ENCODE data around the gene SLC19A3.
"Not testable (repeated sequence)": the region's sequence is repeated elsewhere in the genome, so short reads cannot be mapped to it uniquely, and the experiment has no call there.

SLC19A3 gene

DNA sequence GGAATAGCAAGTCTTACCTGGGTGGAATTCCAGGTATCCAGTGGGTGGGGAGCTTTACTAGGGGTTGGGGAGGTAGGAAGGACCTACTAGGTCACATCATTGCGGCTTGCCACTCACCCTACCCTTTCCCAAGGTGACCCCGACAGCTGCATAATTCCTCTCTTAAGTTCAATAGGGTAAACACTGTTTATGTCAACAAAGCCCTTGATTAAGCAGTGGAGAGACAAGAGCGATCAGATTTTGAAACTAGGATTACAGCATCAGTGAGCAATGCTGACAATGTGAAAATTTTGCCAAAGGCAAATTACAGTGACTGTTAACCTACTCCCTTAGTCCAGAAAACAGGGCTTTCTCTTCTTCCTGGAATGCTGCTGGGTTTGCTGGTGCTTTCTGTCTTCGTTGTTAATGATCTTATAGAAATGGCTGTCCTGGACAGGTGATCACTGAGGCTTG lies 14.5 kb downstream of the SLC19A3 start:
- no peak for DNase-seq (ENCODE audit: low read depth)

DNA sequence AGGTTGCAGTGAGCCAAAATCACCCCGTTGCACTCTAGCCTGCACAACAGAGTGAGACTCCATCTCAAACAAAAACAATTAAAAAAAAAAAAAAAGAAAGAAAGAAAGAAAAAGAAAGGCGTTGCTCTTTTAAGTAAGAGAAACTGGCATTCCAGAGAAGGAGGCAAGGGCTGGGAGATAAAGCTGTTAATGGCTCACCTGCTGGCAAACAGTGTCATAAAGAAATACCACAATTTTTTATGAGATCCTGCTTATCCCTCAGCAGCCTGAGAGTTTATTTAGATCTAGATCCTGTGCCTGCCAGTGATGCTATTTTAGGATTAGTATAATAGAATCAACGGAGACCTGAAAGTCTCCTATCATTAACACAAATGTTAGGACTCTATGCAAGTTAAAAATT lies 16.3 kb downstream of the SLC19A3 start:
- no peak for DNase-seq (ENCODE audit: low read depth)

DNA sequence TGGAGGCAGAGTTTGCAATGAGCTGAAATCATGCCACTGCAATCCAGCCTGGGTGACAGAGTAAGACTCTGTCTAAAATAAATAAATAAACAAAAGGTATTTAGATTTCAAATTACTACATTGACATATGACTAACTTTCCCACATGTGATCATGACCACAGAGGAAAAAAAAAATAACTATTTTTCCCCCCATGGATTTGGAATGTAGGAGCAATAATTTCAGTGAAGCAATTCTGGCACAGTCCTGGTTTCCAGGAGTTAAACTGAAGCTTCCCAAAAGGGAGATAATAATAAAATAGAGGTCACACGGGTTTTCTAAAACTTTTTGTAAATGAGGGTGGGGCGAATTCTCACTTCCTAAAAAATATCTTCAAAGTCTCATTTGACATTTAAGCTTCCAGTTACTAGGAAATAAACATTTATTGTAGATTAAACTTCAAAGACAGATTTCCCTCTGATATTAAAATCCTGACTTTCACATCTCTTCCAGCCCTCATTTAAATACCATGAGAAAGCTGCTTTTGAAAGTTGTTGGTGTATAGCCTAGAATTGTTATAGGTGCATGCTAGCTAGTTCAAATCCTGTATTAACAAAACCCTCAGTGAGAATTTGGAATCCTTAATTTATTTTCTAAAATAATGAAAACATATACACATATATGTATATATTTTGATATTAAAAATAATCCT lies 20.7 kb downstream of the SLC19A3 start:
- DNase-seq (ENCODE audit: low read depth), result no peak

DNA sequence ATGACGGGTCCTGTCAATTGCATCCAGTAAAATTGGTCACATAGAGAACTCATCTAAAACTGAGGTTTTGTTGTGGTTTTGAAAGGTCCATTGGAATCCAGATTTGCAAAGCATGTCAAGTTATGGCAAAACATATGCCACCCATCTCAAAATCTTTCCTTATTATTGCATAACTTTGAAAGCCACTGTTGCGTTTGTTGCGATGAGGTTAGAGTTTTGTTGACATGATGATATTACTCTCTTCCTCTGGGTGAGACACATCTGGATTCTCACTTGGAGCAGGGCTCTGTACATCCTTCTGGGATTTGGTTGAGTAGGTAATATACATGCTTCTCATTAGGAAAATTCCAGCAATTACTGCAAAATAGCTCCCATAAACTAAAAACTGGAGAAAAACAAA lies 30.6 kb downstream of the SLC19A3 start:
- DNase-seq (ENCODE audit: low read depth), result no peak

- no peak for DNase-seq (ENCODE audit: low read depth)
Measured at GRCh38 chr2:227684258-227684657, 33.6 kb downstream of the SLC19A3 start.

GRCh38 chr2:227677928-227678327 lies 39.9 kb downstream of the SLC19A3 start:
- DNase-seq (ENCODE audit: low read depth), result no peak

GRCh38 chr2:227674485-227674884 lies 43.3 kb downstream of the SLC19A3 start:
- no peak for DNase-seq (ENCODE audit: low read depth)

- not testable (repeated sequence) for DNase-seq (ENCODE audit: low read depth)
Measured at GRCh38 chr2:227673620-227674019, 44.2 kb downstream of the SLC19A3 start.

GRCh38 chr2:227671170-227671905 lies 46.5 kb downstream of the SLC19A3 start:
- no peak for DNase-seq (ENCODE audit: low read depth)

DNA sequence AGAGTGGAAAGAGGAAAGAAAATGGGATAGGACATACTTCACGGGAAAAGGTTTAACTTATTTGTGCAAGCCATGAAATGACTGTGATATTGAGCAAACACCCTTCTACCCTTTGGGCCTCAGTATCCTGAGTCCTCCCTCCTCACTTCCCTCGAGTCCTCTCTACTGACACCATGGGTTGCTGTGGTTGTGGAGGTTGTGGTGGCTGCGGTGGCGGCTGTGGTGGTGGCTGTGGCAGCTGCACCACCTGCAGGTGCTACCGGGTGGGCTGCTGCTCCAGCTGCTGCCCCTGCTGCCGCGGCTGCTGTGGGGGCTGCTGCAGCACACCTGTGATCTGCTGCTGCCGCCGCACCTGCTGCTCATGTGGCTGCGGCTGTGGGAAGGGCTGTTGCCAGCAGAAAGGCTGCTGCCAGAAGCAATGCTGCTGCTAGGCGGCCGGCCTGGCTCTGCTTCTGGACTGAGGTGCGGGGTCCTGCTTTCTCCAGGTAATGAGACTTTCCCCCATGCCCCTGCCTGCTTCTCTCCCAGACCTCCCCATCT lies 51.1 kb downstream of the SLC19A3 start, which contains the start of gene SCYGR5:
TSS of gene SCYGR5 (plus strand) at position 174 of the 540 bp plus-strand sequence. CDS start at position 174, 0 bp downstream.
- not testable (repeated sequence) for DNase-seq (ENCODE audit: low read depth)

- DNase-seq (ENCODE audit: low read depth), result no peak
Measured at GRCh38 chr2:227665189-227665940, 52.5 kb downstream of the SLC19A3 start.

DNA sequence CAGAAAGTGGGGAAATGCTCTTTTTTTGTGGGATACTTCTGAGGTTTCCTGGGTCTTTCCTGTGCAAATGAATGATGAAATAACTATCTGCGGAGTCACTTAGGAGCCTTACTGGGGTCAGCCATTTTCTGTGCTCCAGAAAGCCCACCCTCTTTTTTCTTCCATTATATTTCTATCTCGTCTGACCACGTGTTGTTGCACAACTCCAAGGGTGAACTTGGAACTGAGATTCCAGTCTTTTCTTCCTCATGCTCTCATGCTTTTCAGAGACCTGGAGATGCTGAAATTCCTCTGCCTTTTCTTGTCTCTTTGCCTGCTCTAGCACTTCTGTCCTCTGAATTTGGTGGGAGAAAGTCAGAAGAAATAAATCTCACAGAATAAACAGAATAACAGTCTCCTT lies 56.0 kb downstream of the SLC19A3 start:
- no peak for DNase-seq (ENCODE audit: low read depth)

GRCh38 chr2:227661025-227661649 lies 56.7 kb downstream of the SLC19A3 start:
- no peak for DNase-seq (ENCODE audit: low read depth)

- DNase-seq (ENCODE audit: low read depth), result no peak
Measured at GRCh38 chr2:227657199-227657845, 60.5 kb downstream of the SLC19A3 start.

DNA sequence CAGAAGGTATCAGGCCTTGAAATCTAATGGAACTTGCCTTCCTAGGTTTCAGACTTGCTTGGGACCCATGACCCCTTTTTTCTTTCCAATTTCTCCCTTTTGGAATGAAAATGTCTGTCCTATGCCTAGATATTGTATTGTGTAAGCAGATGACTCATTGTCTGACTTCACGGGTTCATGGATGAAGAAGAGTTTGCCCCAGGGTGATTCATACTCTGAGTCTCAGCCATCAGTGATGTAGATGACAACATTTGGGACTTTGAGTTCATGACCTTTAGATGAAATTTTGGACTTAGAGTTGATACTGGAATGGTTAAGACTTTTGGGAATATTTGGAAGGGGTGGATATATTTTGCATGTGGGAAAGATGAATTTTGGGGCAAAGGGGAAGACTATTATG lies 62.4 kb downstream of the SLC19A3 start:
- no peak for DNase-seq (ENCODE audit: low read depth)

- DNase-seq (ENCODE audit: low read depth), result no peak
Measured at GRCh38 chr2:227654426-227654825, 63.4 kb downstream of the SLC19A3 start.

DNA sequence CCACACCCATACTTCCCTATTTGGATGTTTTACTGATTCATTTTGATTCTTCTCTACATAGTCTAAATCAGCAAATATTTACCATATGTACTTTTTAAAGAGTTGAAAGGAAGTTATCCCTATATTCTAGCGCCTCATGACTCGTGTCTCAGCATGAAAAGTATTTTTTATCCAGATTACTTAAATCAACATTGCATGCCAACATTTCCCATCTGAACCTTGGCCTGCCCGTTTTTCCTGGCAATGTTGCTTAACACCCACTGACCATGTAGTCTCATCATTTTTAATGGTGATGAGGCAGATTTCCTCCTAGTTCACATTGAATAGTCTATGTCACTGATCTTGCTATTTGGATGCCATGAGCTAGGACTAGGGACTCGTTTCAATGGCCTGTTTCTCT lies 64.4 kb downstream of the SLC19A3 start:
- no peak for DNase-seq (ENCODE audit: low read depth)

DNA sequence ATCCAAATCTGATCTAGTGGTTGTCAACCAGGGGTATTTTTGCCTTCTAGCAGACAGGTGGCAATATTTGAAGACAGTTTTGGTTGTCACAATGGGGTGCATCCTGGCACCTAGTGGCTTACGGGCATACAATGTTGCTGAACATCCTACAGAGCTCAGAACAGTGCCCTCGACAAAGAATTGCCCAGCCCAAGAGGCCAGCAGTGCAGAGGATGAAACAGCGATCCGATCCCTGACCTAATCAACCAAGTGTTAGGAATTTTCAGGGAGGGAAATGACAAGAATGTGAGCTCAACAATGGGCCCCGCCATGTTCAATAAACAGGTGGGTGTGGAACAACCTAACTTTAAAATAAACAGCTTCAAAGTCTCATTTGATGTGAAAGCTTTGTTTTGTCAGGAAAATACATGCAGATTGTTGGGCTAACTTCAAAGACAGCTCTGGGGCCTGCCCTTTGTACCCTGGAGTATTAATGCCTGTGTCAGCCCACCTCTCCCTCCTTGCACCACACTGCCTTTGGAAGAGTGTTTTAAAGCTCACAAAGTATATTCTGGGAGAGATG lies 73.8 kb downstream of the SLC19A3 start:
- no peak for DNase-seq (ENCODE audit: low read depth)

- DNase-seq (ENCODE audit: low read depth), result no peak
Measured at GRCh38 chr2:227642656-227643055, 75.2 kb downstream of the SLC19A3 start.

- no peak for DNase-seq (ENCODE audit: low read depth)
Measured at GRCh38 chr2:227634201-227634600, 83.6 kb downstream of the SLC19A3 start.

Data from stimulated activated CD8-positive, alpha-beta memory T cell treated with anti-CD3 and anti-CD28 coated beads, Interleukin-12 subunit alpha, Interleukin-12 subunit beta, amount 100 ng/mL, for 1 hour (primary cell).